Measurements from ENCODE around the gene POLR3H.
"Not testable (repeated sequence)": the region's sequence is repeated elsewhere in the genome, so short reads cannot be mapped to it uniquely, and the experiment has no call there.

Gene POLR3H

GRCh38 chr22:41564563-41564962 lies 20.3 kb upstream of the POLR3H start:
- no peak for DNase-seq (ENCODE audit: low read depth in 3 of 3)

- DNase-seq (ENCODE audit: low read depth in 3 of 3), result no peak
Measured at GRCh38 chr22:41563051-41563711, 18.9 kb upstream of the POLR3H start.

GRCh38 chr22:41562461-41562860 lies 18.2 kb upstream of the POLR3H start:
- DNase-seq (ENCODE audit: low read depth in 3 of 3), result no peak

- no peak for DNase-seq (ENCODE audit: low read depth in 3 of 3)
Measured at GRCh38 chr22:41561788-41562187, 17.5 kb upstream of the POLR3H start.

- DNase-seq (ENCODE audit: low read depth in 3 of 3), result no peak
Measured at GRCh38 chr22:41561335-41561734, 17.1 kb upstream of the POLR3H start.

GRCh38 chr22:41560095-41560471 lies 15.8 kb upstream of the POLR3H start:
- DNase-seq (ENCODE audit: low read depth in 3 of 3), result no peak

- not testable (repeated sequence) for DNase-seq (ENCODE audit: low read depth in 3 of 3)
Measured at GRCh38 chr22:41558241-41558630, 14.0 kb upstream of the POLR3H start.

- peak in 1 of 3 experiments; percentile 19 for DNase-seq (ENCODE audit: low read depth in 3 of 3)
Measured at GRCh38 chr22:41557401-41558240, 13.4 kb upstream of the POLR3H start.

GRCh38 chr22:41556561-41556960 lies 12.3 kb upstream of the POLR3H start:
- DNase-seq (ENCODE audit: low read depth in 3 of 3), result no peak

- no peak for DNase-seq (ENCODE audit: low read depth in 3 of 3)
Measured at GRCh38 chr22:41555325-41555982, 11.2 kb upstream of the POLR3H start.

GRCh38 chr22:41551877-41552582 lies 7.8 kb upstream of the POLR3H start:
- no peak for DNase-seq (ENCODE audit: low read depth in 3 of 3)

GRCh38 chr22:41550952-41551491 lies 6.8 kb upstream of the POLR3H start:
- DNase-seq (ENCODE audit: low read depth in 3 of 3), result no peak

- DNase-seq (ENCODE audit: low read depth in 3 of 3), result no peak
Measured at GRCh38 chr22:41548830-41549211, 4.6 kb upstream of the POLR3H start.

- DNase-seq (ENCODE audit: low read depth in 3 of 3), result no peak
Measured at GRCh38 chr22:41544671-41545476, 604 bp upstream of the POLR3H start.

- DNase-seq (ENCODE audit: low read depth in 3 of 3), result no peak
Measured at GRCh38 chr22:41542224-41542623, 2.0 kb downstream of the POLR3H start.

- no peak for DNase-seq (ENCODE audit: low read depth in 3 of 3)
Measured at GRCh38 chr22:41541484-41541883, 2.8 kb downstream of the POLR3H start.

- no peak for DNase-seq (ENCODE audit: low read depth in 3 of 3)
Measured at GRCh38 chr22:41540365-41540764, 3.9 kb downstream of the POLR3H start.

GRCh38 chr22:41540006-41540315 lies 4.3 kb downstream of the POLR3H start:
- DNase-seq (ENCODE audit: low read depth in 3 of 3), result no peak

- no peak for DNase-seq (ENCODE audit: low read depth in 3 of 3)
Measured at GRCh38 chr22:41539146-41540005, 4.9 kb downstream of the POLR3H start.

- DNase-seq (ENCODE audit: low read depth in 3 of 3), result no peak
Measured at GRCh38 chr22:41538583-41538982, 5.7 kb downstream of the POLR3H start.
